ENCODE results near the gene GPR180. TPM values are rescaled to one million over a fixed set of nuclear protein-coding genes. Genes with fewer than 3 reads are reported as not detected.
A peak's percentile ranks its signal among the peaks of the same experiment; 100 is the strongest.

GPR180 gene
- total and polyA plus RNA-seq, 2 donors = 2.6 to 5.4 TPM

GRCh38 chr13:94559222-94559795, 42.3 kb upstream of the GPR180 start:
- Histone ChIP-seq H3K4me1 (ENCODE audit: control insufficient read depth in 2 of 2, insufficient read depth in 2 of 2, low read length in 2 of 2) (peaks cover 11 to 21% of the 10 kb centered on the region in 2 donors), H3K9me3 (ENCODE audit: control insufficient read depth in 2 of 2, insufficient read depth in 1 of 2, low read length in 1 of 2) (peaks cover 0 to 4% of the 10 kb centered on the region in 2 donors), H3K36me3 (ENCODE audit: control insufficient read depth in 2 of 2, insufficient read depth in 2 of 2, low read length in 1 of 2) (peaks cover 3% of the 10 kb centered on the region in 2 donors), H3K27me3 (ENCODE audit: control insufficient read depth in 2 of 2, insufficient read depth in 1 of 2, low read length in 1 of 2) (no peaks in the 10 kb centered on the region), H3K27ac (ENCODE audit: low read depth in 1 of 2, low read length in 1 of 2) (peak overlapping the region; percentile 70 to 94), H3K4me3 (ENCODE audit: low read length in 2 of 2) (no peak overlapping the region)
- peak; percentile 46 to 89 (median 71) for DNase-seq (ENCODE audit: low read depth in 6 of 9, low spot score in 9 of 9)
- 34% methylated on average over 6 of the region's 6 CpGs for WGBS

- peak overlapping the region in 1 of 2 donors; percentile 94 for H3K27ac ChIP-seq (ENCODE audit: low read depth in 1 of 2, low read length in 1 of 2)
- no peak overlapping the region for H3K4me3 ChIP-seq (ENCODE audit: low read length in 2 of 2)
- peaks cover 11 to 21% of the 10 kb centered on the region in 2 donors for H3K4me1 ChIP-seq (ENCODE audit: control insufficient read depth in 2 of 2, insufficient read depth in 2 of 2, low read length in 2 of 2)
- no peaks in the 10 kb centered on the region for H3K27me3 ChIP-seq (ENCODE audit: control insufficient read depth in 2 of 2, insufficient read depth in 1 of 2, low read length in 1 of 2)
- 69% methylated on average over 2 of the region's 2 CpGs for WGBS
- H3K9me3 ChIP-seq (ENCODE audit: control insufficient read depth in 2 of 2, insufficient read depth in 1 of 2, low read length in 1 of 2) = peaks cover 0 to 4% of the 10 kb centered on the region in 2 donors
- no peak for DNase-seq (ENCODE audit: low read depth in 6 of 9, low spot score in 9 of 9)
- H3K36me3 ChIP-seq (ENCODE audit: control insufficient read depth in 2 of 2, insufficient read depth in 2 of 2, low read length in 1 of 2) = peaks cover 3% of the 10 kb centered on the region in 2 donors
Measured at GRCh38 chr13:94560116-94560515, 41.5 kb upstream of the GPR180 start.

GRCh38 chr13:94561126-94561525, 40.5 kb upstream of the GPR180 start:
- H3K27me3 ChIP-seq (ENCODE audit: control insufficient read depth in 2 of 2, insufficient read depth in 1 of 2, low read length in 1 of 2) = no peaks in the 10 kb centered on the region
- H3K4me1 ChIP-seq (ENCODE audit: control insufficient read depth in 2 of 2, insufficient read depth in 2 of 2, low read length in 2 of 2) = peaks cover 11 to 21% of the 10 kb centered on the region in 2 donors
- 98% methylated on average over 3 of the region's 3 CpGs for WGBS
- H3K4me3 ChIP-seq (ENCODE audit: low read length in 2 of 2) = no peak overlapping the region
- H3K36me3 ChIP-seq (ENCODE audit: control insufficient read depth in 2 of 2, insufficient read depth in 2 of 2, low read length in 1 of 2) = peaks cover 3% of the 10 kb centered on the region in 2 donors
- H3K9me3 ChIP-seq (ENCODE audit: control insufficient read depth in 2 of 2, insufficient read depth in 1 of 2, low read length in 1 of 2) = peaks cover 0 to 4% of the 10 kb centered on the region in 2 donors
- no peak for DNase-seq (ENCODE audit: low read depth in 6 of 9, low spot score in 9 of 9)
- no peak overlapping the region for H3K27ac ChIP-seq (ENCODE audit: low read depth in 1 of 2, low read length in 1 of 2)

- Histone ChIP-seq H3K36me3 (ENCODE audit: control insufficient read depth in 2 of 2, insufficient read depth in 2 of 2, low read length in 1 of 2) (peaks cover 34 to 41% of the 10 kb centered on the region in 2 donors), H3K27ac (ENCODE audit: low read depth in 1 of 2, low read length in 1 of 2) (no peak overlapping the region), H3K9me3 (ENCODE audit: control insufficient read depth in 2 of 2, insufficient read depth in 1 of 2, low read length in 1 of 2) (no peaks in the 10 kb centered on the region), H3K4me3 (ENCODE audit: low read length in 2 of 2) (no peak overlapping the region), H3K4me1 (ENCODE audit: control insufficient read depth in 2 of 2, insufficient read depth in 2 of 2, low read length in 2 of 2) (no peaks in the 10 kb centered on the region), H3K27me3 (ENCODE audit: control insufficient read depth in 2 of 2, insufficient read depth in 1 of 2, low read length in 1 of 2) (no peaks in the 10 kb centered on the region)
- DNase-seq (ENCODE audit: low read depth in 6 of 9, low spot score in 9 of 9) = no peak
- WGBS = 97% methylated on average over 3 of the region's 3 CpGs
Measured at GRCh38 chr13:94567581-94567980, 34.1 kb upstream of the GPR180 start.

- no peak overlapping the region for H3K4me3 ChIP-seq (ENCODE audit: low read length in 2 of 2)
- WGBS = 99% methylated on average over 1 of the region's 1 CpG
- peaks cover 0 to 3% of the 10 kb centered on the region in 2 donors for H3K4me1 ChIP-seq (ENCODE audit: control insufficient read depth in 2 of 2, insufficient read depth in 2 of 2, low read length in 2 of 2)
- no peaks in the 10 kb centered on the region for H3K27me3 ChIP-seq (ENCODE audit: control insufficient read depth in 2 of 2, insufficient read depth in 1 of 2, low read length in 1 of 2)
- peaks cover 43 to 46% of the 10 kb centered on the region in 2 donors for H3K36me3 ChIP-seq (ENCODE audit: control insufficient read depth in 2 of 2, insufficient read depth in 2 of 2, low read length in 1 of 2)
- no peaks in the 10 kb centered on the region for H3K9me3 ChIP-seq (ENCODE audit: control insufficient read depth in 2 of 2, insufficient read depth in 1 of 2, low read length in 1 of 2)
- H3K27ac ChIP-seq (ENCODE audit: low read depth in 1 of 2, low read length in 1 of 2) = no peak overlapping the region
- DNase-seq (ENCODE audit: low read depth in 6 of 9, low spot score in 9 of 9) = no peak
Measured at GRCh38 chr13:94568443-94568842, 33.2 kb upstream of the GPR180 start.

GRCh38 chr13:94569615-94570014, 32.0 kb upstream of the GPR180 start:
- no peak overlapping the region for H3K27ac ChIP-seq (ENCODE audit: low read depth in 1 of 2, low read length in 1 of 2)
- peaks cover 49 to 51% of the 10 kb centered on the region in 2 donors for H3K36me3 ChIP-seq (ENCODE audit: control insufficient read depth in 2 of 2, insufficient read depth in 2 of 2, low read length in 1 of 2)
- no peak for DNase-seq (ENCODE audit: low read depth in 6 of 9, low spot score in 9 of 9)
- H3K4me1 ChIP-seq (ENCODE audit: control insufficient read depth in 2 of 2, insufficient read depth in 2 of 2, low read length in 2 of 2) = peaks cover 0 to 5% of the 10 kb centered on the region in 2 donors
- no peaks in the 10 kb centered on the region for H3K9me3 ChIP-seq (ENCODE audit: control insufficient read depth in 2 of 2, insufficient read depth in 1 of 2, low read length in 1 of 2)
- H3K27me3 ChIP-seq (ENCODE audit: control insufficient read depth in 2 of 2, insufficient read depth in 1 of 2, low read length in 1 of 2) = no peaks in the 10 kb centered on the region
- H3K4me3 ChIP-seq (ENCODE audit: low read length in 2 of 2) = no peak overlapping the region
- 98% methylated on average over 3 of the region's 3 CpGs for WGBS

- H3K9me3 ChIP-seq (ENCODE audit: control insufficient read depth in 2 of 2, insufficient read depth in 1 of 2, low read length in 1 of 2) = no peaks in the 10 kb centered on the region
- no peaks in the 10 kb centered on the region for H3K4me1 ChIP-seq (ENCODE audit: control insufficient read depth in 2 of 2, insufficient read depth in 2 of 2, low read length in 2 of 2)
- no peaks in the 10 kb centered on the region for H3K27me3 ChIP-seq (ENCODE audit: control insufficient read depth in 2 of 2, insufficient read depth in 1 of 2, low read length in 1 of 2)
- WGBS = 100% methylated on average over 1 of the region's 1 CpG
- H3K27ac ChIP-seq (ENCODE audit: low read depth in 1 of 2, low read length in 1 of 2) = no peak overlapping the region
- H3K36me3 ChIP-seq (ENCODE audit: control insufficient read depth in 2 of 2, insufficient read depth in 2 of 2, low read length in 1 of 2) = peaks cover 23 to 70% of the 10 kb centered on the region in 2 donors
- H3K4me3 ChIP-seq (ENCODE audit: low read length in 2 of 2) = no peak overlapping the region
- DNase-seq (ENCODE audit: low read depth in 6 of 9, low spot score in 9 of 9) = no peak
Measured at GRCh38 chr13:94579063-94579462, 22.6 kb upstream of the GPR180 start.

GRCh38 chr13:94583926-94584325, 17.7 kb upstream of the GPR180 start:
- Histone ChIP-seq H3K9me3 (ENCODE audit: control insufficient read depth in 2 of 2, insufficient read depth in 1 of 2, low read length in 1 of 2) (no peaks in the 10 kb centered on the region), H3K4me1 (ENCODE audit: control insufficient read depth in 2 of 2, insufficient read depth in 2 of 2, low read length in 2 of 2) (no peaks in the 10 kb centered on the region), H3K36me3 (ENCODE audit: control insufficient read depth in 2 of 2, insufficient read depth in 2 of 2, low read length in 1 of 2) (peaks cover 21 to 48% of the 10 kb centered on the region in 2 donors), H3K27ac (ENCODE audit: low read depth in 1 of 2, low read length in 1 of 2) (no peak overlapping the region), H3K4me3 (ENCODE audit: low read length in 2 of 2) (no peak overlapping the region), H3K27me3 (ENCODE audit: control insufficient read depth in 2 of 2, insufficient read depth in 1 of 2, low read length in 1 of 2) (no peaks in the 10 kb centered on the region)
- 99% methylated on average over 1 of the region's 1 CpG for WGBS
- no peak for DNase-seq (ENCODE audit: low read depth in 6 of 9, low spot score in 9 of 9)

GRCh38 chr13:94585543-94586101, 16.0 kb upstream of the GPR180 start:
- WGBS = 97% methylated on average over 6 of the region's 6 CpGs
- no peak for DNase-seq (ENCODE audit: low read depth in 6 of 9, low spot score in 9 of 9)
- H3K4me1 ChIP-seq (ENCODE audit: control insufficient read depth in 2 of 2, insufficient read depth in 2 of 2, low read length in 2 of 2) = no peaks in the 10 kb centered on the region
- H3K27me3 ChIP-seq (ENCODE audit: control insufficient read depth in 2 of 2, insufficient read depth in 1 of 2, low read length in 1 of 2) = no peaks in the 10 kb centered on the region
- peaks cover 12 to 37% of the 10 kb centered on the region in 2 donors for H3K36me3 ChIP-seq (ENCODE audit: control insufficient read depth in 2 of 2, insufficient read depth in 2 of 2, low read length in 1 of 2)
- H3K27ac ChIP-seq (ENCODE audit: low read depth in 1 of 2, low read length in 1 of 2) = no peak overlapping the region
- H3K9me3 ChIP-seq (ENCODE audit: control insufficient read depth in 2 of 2, insufficient read depth in 1 of 2, low read length in 1 of 2) = no peaks in the 10 kb centered on the region
- H3K4me3 ChIP-seq (ENCODE audit: low read length in 2 of 2) = no peak overlapping the region
